Uterus (tissue), 2 donors: ENCODE results near the gene ATXN7L2.

Experiments used
- POLR2A ChIP-seq, 2 donors: fragments of 450-650 bp; IDR thresholded peaks; one replicate each; pipeline ENCODE4 v1.6.1; 2016; ENCODE audit warnings: antibody characterized with exemption in 2 of 2, mild to moderate bottlenecking in 1 of 2, moderate library complexity in 1 of 2
- TF ChIP-seq, protein P1 (sequence below), 4 experiments: fragments of 200-600 bp in 2 of 4; fragments of 450-650 bp in 2 of 4; sonication (generic) in 2 of 4; IDR thresholded peaks; one replicate each; pipeline ENCODE4 v1.5.1; 2016 to 2019; ENCODE audit warnings: antibody characterized with exemption in 4 of 4, mild to moderate bottlenecking in 2 of 4, moderate library complexity in 1 of 4

DNA sequence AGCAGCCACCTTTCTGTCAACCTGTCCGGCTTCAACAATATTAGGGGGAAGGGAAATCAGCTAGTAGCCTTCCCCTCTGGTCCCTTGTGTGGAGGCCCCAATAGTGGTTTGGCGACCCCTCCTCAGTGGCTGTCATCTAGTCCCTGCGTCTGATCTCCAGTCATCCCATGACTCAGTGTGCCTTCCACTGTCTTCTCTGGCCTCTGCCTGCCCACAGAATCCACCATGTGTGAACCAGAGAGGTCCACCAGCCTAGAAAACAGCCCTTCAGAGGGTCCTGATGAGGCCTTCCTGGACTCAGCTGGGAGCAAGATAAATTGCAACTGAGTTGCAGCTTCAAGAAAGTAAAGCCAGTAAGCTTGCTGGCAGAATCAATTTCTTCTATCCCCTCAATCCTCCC lies 3.8 kb upstream of the ATXN7L2 start:
- TF ChIP-seq POLR2A (IDR thresholded peaks at IDR 0.05) = no peak
- TF ChIP-seq, protein P1, sequence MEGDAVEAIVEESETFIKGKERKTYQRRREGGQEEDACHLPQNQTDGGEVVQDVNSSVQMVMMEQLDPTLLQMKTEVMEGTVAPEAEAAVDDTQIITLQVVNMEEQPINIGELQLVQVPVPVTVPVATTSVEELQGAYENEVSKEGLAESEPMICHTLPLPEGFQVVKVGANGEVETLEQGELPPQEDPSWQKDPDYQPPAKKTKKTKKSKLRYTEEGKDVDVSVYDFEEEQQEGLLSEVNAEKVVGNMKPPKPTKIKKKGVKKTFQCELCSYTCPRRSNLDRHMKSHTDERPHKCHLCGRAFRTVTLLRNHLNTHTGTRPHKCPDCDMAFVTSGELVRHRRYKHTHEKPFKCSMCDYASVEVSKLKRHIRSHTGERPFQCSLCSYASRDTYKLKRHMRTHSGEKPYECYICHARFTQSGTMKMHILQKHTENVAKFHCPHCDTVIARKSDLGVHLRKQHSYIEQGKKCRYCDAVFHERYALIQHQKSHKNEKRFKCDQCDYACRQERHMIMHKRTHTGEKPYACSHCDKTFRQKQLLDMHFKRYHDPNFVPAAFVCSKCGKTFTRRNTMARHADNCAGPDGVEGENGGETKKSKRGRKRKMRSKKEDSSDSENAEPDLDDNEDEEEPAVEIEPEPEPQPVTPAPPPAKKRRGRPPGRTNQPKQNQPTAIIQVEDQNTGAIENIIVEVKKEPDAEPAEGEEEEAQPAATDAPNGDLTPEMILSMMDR (IDR thresholded peaks at IDR 0.05) = no peak
